PC-9 (cell line): ENCODE results near the gene ARRB1.

Experiments used
- EZH2 ChIP-seq: fragments of 200-600 bp; sonication (generic); IDR thresholded peaks from 2 replicates; pipeline ENCODE4 v1.8.0; 2017; ENCODE audit warnings: antibody characterized with exemption, low read depth
- TF ChIP-seq, protein P1 (sequence below): fragments of 200-600 bp; sonication (generic); conservative IDR thresholded peaks from 2 replicates; pipeline ENCODE4 v1.6.1; 2017; ENCODE audit warnings: mixed run types, antibody characterized with exemption, mild to moderate bottlenecking, moderate library complexity

DNA sequence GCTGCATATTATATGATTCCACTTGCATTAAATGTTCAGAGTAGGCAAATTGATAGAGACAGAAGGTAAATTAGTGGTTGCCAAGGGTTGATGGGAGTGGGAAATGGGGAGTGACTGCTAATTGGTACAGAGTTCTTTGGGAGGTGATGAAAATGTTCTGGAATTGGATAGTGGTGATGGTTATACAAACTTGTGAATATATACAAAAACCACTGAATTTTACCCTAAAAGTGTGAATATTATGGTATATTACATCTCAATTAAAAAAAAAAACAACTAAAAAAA is 52.5 kb downstream of the ARRB1 start:
- TF ChIP-seq, protein P1, sequence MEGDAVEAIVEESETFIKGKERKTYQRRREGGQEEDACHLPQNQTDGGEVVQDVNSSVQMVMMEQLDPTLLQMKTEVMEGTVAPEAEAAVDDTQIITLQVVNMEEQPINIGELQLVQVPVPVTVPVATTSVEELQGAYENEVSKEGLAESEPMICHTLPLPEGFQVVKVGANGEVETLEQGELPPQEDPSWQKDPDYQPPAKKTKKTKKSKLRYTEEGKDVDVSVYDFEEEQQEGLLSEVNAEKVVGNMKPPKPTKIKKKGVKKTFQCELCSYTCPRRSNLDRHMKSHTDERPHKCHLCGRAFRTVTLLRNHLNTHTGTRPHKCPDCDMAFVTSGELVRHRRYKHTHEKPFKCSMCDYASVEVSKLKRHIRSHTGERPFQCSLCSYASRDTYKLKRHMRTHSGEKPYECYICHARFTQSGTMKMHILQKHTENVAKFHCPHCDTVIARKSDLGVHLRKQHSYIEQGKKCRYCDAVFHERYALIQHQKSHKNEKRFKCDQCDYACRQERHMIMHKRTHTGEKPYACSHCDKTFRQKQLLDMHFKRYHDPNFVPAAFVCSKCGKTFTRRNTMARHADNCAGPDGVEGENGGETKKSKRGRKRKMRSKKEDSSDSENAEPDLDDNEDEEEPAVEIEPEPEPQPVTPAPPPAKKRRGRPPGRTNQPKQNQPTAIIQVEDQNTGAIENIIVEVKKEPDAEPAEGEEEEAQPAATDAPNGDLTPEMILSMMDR: no peak
- TF ChIP-seq EZH2: no peak
